GM21723 (cell line): Measurements from ENCODE around the gene B9D1.

Experiments
- ATAC-seq: cut with Tn5 transposase; IDR thresholded peaks from one replicate; pipeline ENCODE4 v1.9.1; 2021; ENCODE audit warnings: mild to moderate bottlenecking, moderate library complexity; ENCODE audit not compliant: unreplicated experiment

Gene B9D1

DNA sequence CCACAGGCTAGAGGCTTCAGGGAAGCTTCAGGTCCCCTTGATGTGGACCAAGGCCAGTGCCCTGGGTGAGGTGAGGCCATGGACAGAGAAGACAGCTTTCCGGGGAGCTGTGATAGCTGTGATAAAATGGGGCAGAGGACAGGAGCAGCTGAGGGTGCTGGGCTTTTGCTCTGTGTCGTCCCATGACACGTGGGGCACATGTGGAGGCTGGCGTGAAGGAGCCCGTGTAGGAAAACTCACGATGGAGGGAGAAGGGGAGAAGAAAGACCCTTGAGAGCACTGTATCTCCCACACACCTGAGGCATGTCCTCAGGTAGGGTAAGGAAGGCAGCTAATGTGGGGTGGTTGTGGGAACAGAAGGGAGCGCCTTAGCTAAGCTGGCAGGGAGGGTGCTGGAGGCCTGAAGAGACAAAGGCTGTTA lies 21.3 kb downstream of the B9D1 start:
- ATAC-seq: no peak

DNA sequence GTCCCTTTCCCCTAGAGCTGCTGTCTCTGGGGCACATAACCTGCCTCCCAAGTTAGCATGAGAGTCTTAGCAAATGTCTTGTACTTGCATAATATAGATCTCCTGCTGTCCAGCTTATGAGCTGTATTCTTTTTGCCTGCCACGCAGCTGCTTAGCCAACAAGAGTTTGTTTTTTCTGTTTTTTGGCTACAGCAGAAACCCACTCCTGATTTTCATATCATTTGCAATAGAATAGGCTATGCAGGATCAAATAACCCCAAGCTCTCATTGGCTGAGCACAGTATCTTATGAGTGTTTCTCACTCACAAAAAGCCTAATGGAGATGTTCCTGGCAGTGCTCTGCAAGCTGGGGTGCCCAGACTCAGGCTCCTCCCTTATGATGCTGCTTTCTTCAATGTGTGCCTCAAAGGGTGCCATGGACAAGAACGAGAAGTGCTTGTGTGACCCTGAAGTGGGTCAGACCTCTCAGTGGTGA lies 23.1 kb downstream of the B9D1 start:
- ATAC-seq: no peak

DNA sequence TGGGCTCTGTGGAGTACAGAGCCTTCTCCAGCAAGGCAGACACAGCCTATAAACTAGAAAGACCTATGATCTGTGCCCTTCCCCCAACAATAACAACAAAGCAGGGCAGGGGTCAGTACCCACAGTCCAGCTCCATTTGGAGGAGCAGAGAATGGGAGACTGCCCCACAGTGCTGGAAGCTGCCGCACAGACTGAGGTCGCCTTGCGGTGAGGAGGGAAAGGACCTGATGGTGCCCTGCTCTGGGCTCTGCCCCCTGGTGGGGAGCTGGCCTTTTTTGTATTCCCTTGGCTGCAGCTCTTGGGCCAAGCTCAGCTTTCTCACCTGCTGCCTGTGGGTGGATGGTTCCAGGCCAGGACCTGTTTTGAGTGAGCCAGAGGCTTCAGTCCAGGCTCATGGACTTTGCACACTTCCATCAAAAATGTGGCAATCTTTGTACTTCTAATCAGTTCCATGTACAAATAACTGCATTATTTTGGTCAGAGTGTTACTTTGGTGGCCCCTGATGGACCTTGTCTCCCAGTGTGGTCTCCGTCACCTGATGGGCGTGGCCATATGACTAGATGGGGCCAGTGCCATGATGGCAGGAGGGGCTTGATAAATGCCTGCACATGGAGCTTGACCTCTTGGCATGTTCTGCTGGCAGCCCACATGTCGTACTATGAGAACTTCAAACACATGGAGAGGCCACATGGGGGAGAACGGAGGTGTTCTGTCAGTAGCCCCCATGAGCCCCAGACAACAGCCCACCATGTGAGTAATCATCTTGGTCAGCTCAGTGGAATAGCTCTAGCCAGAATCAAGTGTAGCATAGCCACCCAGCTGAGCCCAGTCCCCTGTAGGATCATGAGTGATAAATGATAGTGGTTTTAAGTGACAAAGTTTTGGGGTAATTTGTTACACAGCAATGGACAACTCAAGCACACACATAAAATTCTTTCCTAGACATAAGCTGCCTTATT lies 24.2 kb downstream of the B9D1 start:
- no peak for ATAC-seq

DNA sequence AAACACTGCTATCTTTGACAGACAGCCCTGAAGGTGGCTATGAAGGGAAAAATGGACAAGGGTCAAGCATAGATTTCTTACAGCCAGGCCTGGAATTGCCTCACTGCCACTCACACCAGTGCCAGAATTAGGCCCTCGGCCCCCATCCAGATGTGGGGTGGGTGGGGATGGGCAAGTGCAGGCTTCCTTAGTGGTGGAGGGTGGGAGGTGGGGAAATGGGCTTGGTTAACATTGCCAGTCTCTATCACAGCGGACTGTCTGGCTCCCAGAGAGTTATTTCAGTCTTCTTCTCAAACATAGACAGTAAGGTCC lies 24.9 kb downstream of the B9D1 start:
- ATAC-seq: no peak

DNA sequence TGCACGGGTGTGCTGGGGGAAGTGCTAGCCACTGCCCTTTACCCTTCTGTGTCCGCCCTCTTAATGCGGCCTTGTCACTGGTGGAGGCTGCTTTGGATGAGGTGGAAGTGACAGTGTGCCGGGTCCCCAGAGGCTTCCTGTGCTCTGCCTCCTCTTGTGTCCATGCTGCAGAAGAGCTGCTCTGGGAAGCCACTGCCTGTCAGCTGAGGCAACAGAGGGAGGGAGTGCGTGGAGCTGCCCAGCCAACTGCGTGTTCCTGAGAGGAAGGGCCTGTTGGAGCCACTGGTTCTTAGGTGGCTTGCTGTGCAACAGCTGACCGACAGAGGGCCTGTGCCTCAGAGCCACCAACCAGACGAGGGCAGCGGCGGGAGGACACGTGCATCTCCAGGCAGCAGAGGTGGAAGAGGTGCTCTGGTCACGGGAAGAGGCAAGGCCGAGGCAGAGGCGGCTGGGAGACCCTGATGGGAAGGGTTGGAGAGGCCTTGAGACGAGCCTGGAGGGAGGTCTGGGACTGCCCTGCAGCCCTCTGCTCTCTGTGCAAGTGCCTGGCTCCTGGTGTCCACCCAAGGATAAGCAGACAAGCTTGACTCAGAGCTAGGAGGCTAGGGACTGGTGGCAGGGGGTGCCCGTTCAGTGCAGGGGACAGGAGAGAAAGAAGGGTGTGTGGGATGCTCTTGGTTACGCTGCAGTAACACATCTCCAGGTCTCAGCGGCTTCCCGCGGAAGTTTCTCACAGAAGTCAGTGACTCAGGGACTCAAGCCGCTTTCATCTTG lies 25.4 kb downstream of the B9D1 start:
- no peak for ATAC-seq

DNA sequence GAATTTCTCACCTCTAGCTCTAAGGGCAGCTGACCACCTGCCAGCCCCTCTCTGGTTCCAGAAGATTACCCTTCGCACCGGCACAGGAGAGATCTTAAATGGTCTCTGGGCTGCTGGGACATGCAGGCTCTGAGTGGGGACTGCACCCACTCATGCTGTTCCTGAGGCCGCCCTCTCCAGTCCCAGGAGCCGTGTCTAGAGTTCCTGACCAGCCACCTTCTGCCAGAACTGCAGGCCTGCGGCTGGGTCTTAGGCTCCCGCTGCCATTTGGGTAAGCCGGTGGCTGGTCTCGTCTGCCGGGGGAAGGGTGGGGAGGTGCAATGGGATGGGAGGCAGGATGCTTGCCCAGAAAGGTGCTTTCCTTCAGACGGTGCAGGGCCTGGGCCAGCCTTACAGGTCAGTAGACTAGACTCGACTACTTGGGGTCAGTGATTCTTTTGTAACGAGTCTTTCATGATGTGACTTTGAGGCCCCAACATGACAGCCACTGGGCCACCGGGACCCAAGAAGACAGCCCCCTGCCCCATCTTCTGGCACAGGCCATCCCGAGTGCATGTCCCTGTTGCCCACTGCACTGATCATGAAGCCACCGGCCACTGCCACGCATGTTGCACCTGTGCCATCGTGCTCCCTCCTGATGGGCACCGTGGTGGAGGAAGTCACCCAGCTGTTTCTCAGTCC lies 26.4 kb downstream of the B9D1 start:
- ATAC-seq: no peak

DNA sequence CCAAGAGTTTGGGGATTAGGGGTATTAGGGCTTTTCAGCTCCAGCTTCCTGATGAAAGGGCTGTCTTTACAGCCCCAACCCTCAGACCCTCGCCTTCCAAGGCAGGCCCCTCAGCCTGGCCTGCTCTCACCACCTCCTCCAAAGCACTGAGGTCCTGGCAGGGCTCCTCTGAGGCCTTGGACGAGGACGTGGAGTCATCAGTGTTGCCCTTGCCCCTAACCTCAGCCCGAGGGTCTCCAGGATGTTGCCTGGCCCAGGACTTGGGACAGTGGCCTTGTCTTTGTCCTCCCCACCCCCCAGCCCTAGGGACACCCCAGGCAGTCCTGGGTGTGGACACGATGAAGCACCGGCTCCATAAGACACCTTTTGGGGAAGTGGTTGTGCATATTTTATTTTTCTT lies 28.2 kb downstream of the B9D1 start:
- no peak for ATAC-seq

DNA sequence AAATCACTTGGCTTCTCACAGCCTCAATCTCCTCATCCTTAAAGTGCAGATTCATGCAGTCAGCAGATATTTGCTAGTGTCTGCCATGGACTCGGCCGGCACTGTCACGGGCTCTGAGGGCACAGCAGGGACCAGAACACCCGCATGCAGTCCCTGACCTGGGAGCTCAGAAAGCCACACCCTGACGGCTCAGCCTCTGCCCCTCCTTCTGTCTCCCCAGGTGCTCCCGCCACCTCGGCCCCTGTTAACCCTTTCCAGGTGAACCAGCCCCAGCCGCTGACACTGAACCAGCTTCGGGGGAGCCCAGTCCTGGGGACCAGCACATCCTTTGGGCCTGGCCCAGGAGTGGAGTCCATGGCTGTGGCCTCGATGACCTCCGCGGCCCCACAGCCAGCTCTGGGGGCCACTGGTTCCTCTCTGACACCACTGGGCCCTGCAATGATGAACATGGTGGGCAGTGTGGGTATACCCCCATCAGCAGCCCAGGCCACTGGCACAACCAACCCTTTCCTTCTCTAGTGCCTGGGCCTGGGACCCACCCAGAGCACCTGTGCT lies 28.7 kb downstream of the B9D1 start:
- ATAC-seq: no peak

DNA sequence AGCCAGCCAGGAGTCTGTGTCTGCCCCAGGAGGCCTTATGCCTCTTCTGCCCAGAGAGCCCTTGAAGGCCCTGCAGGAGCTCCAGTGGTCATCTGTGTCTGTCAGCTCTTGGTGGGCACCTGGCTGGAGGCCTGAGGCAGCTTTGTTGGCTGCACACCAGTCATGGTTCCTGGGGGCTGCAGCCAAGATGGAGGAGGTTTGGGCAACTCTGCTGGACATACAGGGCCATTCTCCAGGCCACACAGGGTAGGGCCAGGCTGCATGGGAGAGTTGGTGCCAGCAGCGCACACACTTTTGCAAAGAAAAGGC lies 29.4 kb downstream of the B9D1 start:
- no peak for ATAC-seq

DNA sequence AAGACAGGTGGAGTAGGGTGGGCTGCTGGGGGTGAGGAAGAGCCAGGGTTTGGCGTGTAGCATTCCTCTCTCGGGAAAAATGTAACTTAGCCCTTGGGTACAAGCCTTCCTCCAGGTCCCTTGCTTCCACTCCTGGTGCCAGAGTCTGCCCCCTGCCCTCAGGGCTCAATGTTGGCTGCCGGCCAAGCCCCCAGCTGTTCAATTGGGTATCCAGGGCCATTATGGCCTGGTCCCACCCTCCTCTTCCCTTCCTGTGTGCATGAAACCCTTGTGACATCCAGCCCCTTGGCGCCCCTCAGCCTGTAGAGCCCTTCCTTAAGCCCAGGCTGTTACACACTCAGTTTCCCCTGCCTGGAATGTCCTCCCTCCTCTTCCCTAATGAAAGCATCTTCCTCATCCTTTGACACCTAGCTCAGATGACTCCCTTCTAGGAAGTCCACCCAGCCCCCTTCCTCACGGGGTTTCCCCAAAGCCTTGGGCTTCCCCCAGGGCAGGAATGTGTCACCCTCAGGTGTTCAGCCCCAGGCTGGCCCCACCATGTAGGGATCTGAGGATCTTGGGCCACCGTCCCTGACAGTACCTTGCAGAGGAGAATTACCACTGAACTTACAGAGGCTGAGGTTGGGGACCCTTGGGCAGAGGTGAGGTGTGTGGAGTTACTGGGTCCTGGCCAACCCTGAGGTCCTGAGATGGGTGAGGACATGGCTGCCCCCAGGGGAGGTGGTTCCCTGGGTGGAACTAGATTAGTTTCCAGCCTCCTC lies 30.0 kb downstream of the B9D1 start:
- ATAC-seq: no peak

DNA sequence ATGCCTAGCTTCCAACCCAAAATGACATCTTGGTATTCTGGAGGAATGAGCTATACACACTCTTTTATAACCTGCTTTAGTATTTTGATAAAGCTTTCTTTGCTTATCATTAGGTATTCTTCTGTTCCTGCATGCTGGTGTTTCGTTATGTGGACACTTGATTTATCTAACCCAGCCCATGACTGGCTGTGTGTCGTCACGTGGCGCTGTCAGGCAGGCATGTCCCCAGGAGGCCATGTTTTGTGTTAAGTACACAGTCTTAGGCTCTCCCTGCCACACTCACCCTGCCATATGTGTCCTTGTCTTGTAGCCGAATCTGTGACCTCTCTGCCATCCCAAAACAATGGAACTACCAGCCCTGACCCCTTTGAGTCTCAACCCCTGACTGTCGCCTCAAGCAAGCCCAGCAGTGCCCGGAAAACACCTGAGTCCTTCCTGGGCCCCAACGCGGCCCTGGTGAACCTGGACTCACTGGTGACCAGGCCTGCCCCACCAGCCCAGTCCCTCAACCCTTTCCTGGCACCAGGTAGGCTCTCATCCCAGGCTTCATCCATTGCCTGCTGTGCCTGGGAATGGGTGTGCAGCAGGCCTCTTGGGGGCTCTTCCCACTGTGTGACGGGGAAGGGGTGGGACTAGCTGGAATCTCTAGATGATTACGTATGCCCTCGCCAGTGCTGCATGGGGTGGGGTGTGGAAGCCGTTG lies 30.8 kb downstream of the B9D1 start:
- ATAC-seq: no peak

DNA sequence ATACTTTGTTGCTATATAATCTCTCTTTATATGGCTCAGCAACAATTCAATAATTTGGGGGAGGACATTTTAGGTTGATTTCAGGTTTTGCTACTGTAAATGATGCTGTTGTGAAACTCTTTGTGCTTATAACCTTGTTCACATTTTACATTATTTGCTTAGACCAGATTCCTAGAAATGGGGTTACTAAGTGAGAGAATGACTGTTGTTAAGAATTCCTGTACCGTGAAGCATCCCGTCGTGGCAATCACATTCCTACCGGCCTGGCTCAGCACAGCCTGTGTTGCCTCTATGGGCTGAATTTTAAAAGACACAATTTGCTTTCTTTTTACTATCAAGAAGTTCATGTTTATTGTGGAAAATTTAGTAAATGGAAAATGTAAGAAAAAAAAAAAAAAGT lies 31.4 kb downstream of the B9D1 start:
- no peak for ATAC-seq

DNA sequence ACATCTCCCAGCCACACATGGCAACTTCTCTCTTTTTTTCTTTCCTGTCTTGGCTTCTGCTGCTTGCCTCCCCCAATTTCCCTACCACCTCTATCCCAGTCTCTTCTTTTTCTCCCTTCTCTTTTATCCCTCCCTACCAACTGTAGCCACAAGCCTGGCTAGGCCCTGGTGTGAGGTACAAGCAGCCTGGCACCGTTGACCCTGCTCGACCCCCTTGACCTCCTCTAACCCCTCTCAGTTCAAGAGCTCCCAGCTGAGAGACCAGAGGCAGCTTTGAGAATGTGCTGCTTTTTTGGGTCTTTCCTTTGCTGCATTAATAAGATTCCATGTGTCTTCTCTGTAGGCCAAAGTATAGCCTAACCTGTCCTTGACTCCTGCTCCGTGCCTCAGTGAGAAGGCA lies 32.3 kb downstream of the B9D1 start:
- ATAC-seq: no peak

DNA sequence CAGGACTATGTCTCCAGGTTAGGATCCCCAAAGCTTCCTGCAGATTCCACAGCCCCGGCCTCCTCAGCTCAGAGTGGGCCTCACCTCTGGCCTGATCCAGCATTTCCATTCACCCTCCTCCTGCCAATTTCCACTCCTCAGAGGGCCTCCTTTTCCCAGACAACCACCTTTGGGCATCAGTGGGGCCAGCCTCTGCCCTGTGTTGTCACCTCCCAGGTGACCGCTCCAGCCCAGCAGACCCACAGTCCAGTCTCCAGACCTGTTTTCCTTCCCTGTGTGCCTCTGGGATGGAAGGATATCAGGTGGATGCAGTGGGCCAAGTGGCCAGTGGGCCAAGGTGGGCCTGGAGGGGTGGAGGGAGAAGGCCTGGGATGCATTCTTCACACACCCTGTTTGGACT lies 32.7 kb downstream of the B9D1 start:
- ATAC-seq: no peak

DNA sequence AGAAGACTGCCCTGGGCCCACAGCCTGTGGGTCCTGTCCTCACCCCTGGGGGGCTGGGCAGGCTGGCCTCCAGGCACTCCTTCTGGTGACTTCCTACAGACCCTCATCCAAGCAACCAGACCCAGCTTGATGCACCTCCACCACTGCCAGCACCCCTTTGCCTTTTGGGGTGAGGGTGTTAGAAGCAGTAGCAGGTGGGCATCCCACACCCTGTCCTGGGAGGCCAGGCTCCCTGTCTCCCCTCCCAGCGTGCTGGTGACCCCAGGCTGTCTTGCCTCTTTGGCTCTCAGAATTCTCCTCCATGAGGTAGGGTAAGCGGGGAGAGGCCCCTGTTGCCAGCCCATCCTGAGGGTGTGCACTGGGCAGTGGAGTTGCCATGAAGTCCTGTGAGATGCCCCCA lies 33.4 kb downstream of the B9D1 start:
- ATAC-seq: no peak

DNA sequence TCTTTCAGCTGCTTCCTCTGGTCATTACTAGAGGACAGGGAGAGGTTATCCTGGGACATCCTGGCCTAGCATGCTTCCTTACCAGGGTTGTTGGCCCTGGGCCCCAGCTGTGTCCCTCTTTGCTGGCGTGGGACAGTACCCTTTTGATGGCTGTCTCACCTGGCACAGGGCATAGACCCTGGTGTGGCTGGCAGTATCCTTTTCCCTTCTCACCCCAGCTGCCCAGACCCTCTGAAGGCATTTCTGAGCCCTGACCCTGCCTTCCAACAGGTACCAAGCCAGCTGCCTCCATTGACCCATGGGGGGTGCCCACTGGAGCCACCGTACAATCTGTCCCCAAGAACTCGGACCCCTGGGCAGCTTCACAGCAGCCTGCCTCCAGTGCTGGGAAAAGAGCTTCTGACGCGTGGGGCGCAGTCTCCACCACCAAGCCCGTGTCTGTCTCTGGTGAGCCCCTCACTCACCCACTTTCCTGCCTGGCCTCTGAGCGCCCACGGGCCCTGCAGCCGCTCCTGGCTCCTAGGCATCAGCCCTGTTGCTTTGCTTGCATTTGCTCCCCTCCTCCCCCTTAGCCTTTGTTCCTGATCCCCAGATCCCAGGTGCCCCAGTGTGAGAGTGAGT lies 34.0 kb downstream of the B9D1 start:
- ATAC-seq: no peak

DNA sequence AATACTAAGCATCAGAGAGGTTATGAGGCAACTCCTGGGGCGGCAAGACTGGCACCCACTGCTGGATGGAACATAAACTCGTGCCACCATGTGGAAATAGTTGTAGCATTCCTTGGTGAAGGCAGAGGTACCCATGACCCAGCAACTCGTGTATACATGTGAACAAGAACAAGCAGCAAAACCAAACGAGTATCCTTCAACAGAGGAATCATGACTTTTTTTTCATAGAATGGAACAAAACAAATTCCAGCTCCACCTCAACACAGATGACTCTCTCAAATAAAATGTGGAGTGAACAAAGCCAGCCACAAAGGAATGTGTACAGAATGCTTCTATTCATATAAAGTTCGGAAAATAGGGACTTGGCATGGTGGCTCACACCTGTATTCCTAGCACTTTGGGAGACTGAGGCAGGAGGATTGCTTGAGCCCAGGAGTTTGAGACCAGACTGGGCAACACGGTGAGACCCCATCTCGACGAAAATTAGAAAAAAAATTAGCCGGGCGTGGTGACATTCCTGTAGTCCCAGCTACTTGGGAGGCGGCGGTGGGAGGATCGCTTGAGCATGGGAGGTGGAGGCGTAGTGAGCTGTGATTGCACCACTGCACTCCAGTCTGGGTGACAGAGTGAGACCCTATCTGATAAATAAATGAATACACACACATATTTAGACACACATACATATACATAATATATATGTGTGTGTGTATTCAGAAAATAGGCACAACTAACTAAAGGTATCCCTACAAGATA lies 35.3 kb downstream of the B9D1 start:
- no peak for ATAC-seq

DNA sequence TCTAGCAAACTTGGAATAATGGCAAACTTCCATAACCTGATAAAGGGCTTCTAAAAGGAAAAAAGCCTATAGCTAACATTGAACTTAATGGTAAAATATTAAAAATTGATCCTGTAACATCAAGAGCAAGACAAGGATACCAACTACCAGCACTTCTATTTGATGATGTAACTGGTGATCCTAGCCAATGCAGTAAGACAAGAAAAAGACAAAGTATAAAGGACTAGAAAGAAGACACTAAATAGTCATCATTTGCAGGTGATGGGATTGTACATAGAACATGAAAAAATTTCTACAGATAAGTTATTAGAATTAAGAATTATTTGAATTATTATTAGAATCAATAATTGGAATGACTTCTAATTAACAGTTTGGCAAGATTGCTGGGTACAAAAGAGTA lies 37.0 kb downstream of the B9D1 start:
- no peak for ATAC-seq

DNA sequence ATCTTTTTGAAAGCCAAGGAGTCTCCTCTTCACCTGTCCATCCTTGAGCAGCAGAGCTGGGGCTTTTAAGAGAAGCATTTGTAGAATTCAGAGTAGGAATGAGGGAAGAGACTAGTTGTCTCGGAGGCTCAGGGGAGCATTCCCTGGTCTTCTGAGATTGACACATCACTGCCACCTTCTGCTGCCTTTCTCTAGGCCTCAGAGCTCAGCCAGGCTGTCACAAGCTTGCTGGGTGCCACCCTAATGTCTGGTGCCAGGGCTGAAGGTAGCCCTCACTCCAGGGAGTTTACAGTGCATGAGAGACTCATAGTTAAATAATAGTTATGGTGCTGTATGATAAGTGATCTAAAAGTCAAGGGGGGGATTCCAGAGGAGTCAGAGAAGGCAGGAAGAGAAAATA lies 39.7 kb downstream of the B9D1 start:
- ATAC-seq: no peak
